IMR-90 (cell line): Measurements from ENCODE around the gene OSBPL2. TPM values are rescaled to one million over a fixed set of nuclear protein-coding genes. Genes with fewer than 3 reads are reported as not detected.

Experiments
- ATAC-seq: fragments of 200-7000 bp; cut with Tn5 transposase; 2 replicates; pipeline ENCODE4 v1.9.1; 2020; ENCODE audit warnings: low read depth, mild to moderate bottlenecking, moderate library complexity
- BruUV-seq: library from RNA; stranded (reverse); fragments of 400-500 nt; replicated peaks from 2 replicates; lab custom pipeline; 2021; lab: Mats Ljungman, UMichigan
- CTCF ChIA-PET: fragments of 300-600 bp; formaldehyde crosslinking; extraction: SDS; loops from one replicate; lab custom pipeline; 2021; ENCODE audit warnings: antibody characterized with exemption; lab: Yijun Ruan, JAX
- POLR2A ChIA-PET: fragments of 300-600 bp; sonication (Branson Sonifier 250); formaldehyde crosslinking; loops from one replicate; lab custom pipeline; 2022; ENCODE audit warnings: antibody characterized with exemption; ENCODE audit not compliant: unreplicated experiment; lab: Charles Lee
- DNase-seq: peaks from one replicate; pipeline ENCODE4 v3.0.0; 2013
- H2AFZ ChIP-seq: replicated peaks from 2 replicates; pipeline ENCODE3; 2013; ENCODE audit warnings: low read length, mild to moderate bottlenecking; ENCODE audit not compliant: poor library complexity
- H2AK5ac ChIP-seq: 2 replicates; pipeline ENCODE4 v1.6.1; 2013; ENCODE audit warnings: low read depth, low read length, inconsistent platforms
- H2AK9ac ChIP-seq: replicated peaks from 2 replicates; pipeline ENCODE3; 2013; ENCODE audit warnings: mild to moderate bottlenecking, low read depth, low read length, moderate library complexity; ENCODE audit not compliant: poor library complexity
- H2BK120ac ChIP-seq: 2 replicates; pipeline ENCODE4 v1.6.1; 2013; ENCODE audit warnings: low read depth, low read length, inconsistent platforms
- H2BK15ac ChIP-seq: 3 replicates; pipeline ENCODE4 v1.6.1; 2013; ENCODE audit warnings: low read depth, low read length, inconsistent platforms
- H2BK20ac ChIP-seq: 2 replicates; pipeline ENCODE4 v1.6.1; 2013; ENCODE audit warnings: low read depth, mild to moderate bottlenecking, inconsistent platforms, low read length, moderate library complexity
- H2BK5ac ChIP-seq: 2 replicates; pipeline ENCODE4 v1.6.1; 2013; ENCODE audit warnings: mild to moderate bottlenecking, low read depth, low read length, inconsistent platforms; ENCODE audit not compliant: poor library complexity, severe bottlenecking
- H3K14ac ChIP-seq: replicated peaks from 2 replicates; pipeline ENCODE4 v1.6.1; 2013; ENCODE audit warnings: low read depth, low read length, inconsistent platforms
- H3K18ac ChIP-seq: 2 replicates; pipeline ENCODE4 v1.6.1; 2013; ENCODE audit warnings: low read depth, low read length, control low read depth
- H3K23ac ChIP-seq: 2 replicates; pipeline ENCODE4 v1.6.1; 2013; ENCODE audit warnings: low read depth, low read length, inconsistent platforms
- H3K27ac ChIP-seq: 2 replicates; pipeline ENCODE4 v1.5.1; 2013; ENCODE audit warnings: mild to moderate bottlenecking, control low read depth, low read length; ENCODE audit not compliant: insufficient read depth
- H3K27me3 ChIP-seq: 2 replicates; pipeline ENCODE4 v1.6.1; 2013; ENCODE audit warnings: low read length; ENCODE audit not compliant: control insufficient read depth, insufficient read depth
- H3K36me3 ChIP-seq: 2 replicates; pipeline ENCODE4 v1.6.1; 2013; ENCODE audit warnings: low read length, mixed read lengths; ENCODE audit not compliant: control insufficient read depth, insufficient read depth
- H3K4ac ChIP-seq: 2 replicates; pipeline ENCODE4 v1.6.1; 2013; ENCODE audit warnings: low read depth, low read length, inconsistent platforms
- H3K4me1 ChIP-seq: 2 replicates; pipeline ENCODE4 v1.6.1; 2013; ENCODE audit warnings: low read length, mixed read lengths; ENCODE audit not compliant: control insufficient read depth, insufficient read depth
- H3K4me2 ChIP-seq: 2 replicates; pipeline ENCODE4 v1.6.1; 2013; ENCODE audit warnings: low read depth, mild to moderate bottlenecking, control low read depth, low read length, moderate library complexity
- H3K4me3 ChIP-seq: 2 replicates; pipeline ENCODE4 v1.5.1; 2013; ENCODE audit warnings: low read depth, mild to moderate bottlenecking, control low read depth, low read length, moderate library complexity; ENCODE audit not compliant: insufficient read depth
- H3K56ac ChIP-seq: 2 replicates; pipeline ENCODE4 v1.6.1; 2013; ENCODE audit warnings: low read length, inconsistent platforms; ENCODE audit not compliant: insufficient read depth; ENCODE audit errors: extremely low read depth
- H3K79me1 ChIP-seq, 2 experiments: 2 replicates each; pipeline ENCODE4 v1.6.1; 2013; ENCODE audit warnings: low read length in 2 of 2, inconsistent platforms in 1 of 2, low read depth in 1 of 2
- H3K9ac ChIP-seq: 2 replicates; pipeline ENCODE4 v1.6.1; 2013; ENCODE audit warnings: low read depth, low read length, control low read depth
- H3K9me1 ChIP-seq: 2 replicates; pipeline ENCODE4 v1.6.1; 2013; ENCODE audit warnings: low read length, inconsistent platforms; ENCODE audit not compliant: insufficient read depth
- H3K9me3 ChIP-seq: 2 replicates; pipeline ENCODE4 v1.6.1; 2013; ENCODE audit warnings: low read length; ENCODE audit not compliant: control insufficient read depth, insufficient read depth
- H4K20me1 ChIP-seq: 2 replicates; pipeline ENCODE4 v1.6.1; 2013; ENCODE audit warnings: low read length, inconsistent platforms; ENCODE audit not compliant: insufficient read depth
- H4K5ac ChIP-seq: 2 replicates; pipeline ENCODE4 v1.6.1; 2013; ENCODE audit warnings: mild to moderate bottlenecking, low read depth, low read length, control low read depth
- H4K8ac ChIP-seq, 2 experiments: 2 replicates each; pipeline ENCODE4 v1.6.1; 2013; ENCODE audit warnings: low read depth in 2 of 2, low read length in 2 of 2, control low read depth in 1 of 2, inconsistent platforms in 1 of 2
- H4K91ac ChIP-seq: 2 replicates; pipeline ENCODE4 v1.6.1; 2013; ENCODE audit warnings: low read depth, low read length, inconsistent platforms; ENCODE audit not compliant: insufficient read depth
- BHLHE40 ChIP-seq: fragments of 150-350 bp; IDR thresholded peaks from 2 replicates; pipeline ENCODE4 v1.6.1; 2016; ENCODE audit warnings: mild to moderate bottlenecking, low read depth, low read length
- FOS ChIP-seq: fragments of 150-350 bp; IDR thresholded peaks from 2 replicates; pipeline ENCODE4 v1.6.1; 2016; ENCODE audit warnings: low read depth, low read length
- POLR2A ChIP-seq: IDR thresholded peaks from 2 replicates; pipeline ENCODE4 v1.6.1; 2012; ENCODE audit warnings: mild to moderate bottlenecking, low read depth, low read length
- WGBS, 2 experiments: methylation state at CpG; one replicate each; pipeline versions ENCODE4 v1.1.5 to v1.1.7; 2013; ENCODE audit warnings: missing lambda C conversion rate in 2 of 2; ENCODE audit not compliant: insufficient read length in 1 of 2; ENCODE audit errors: extremely low coverage in 2 of 2; 5-methylcytosine and 5-hydroxymethylcytosine counted together
- dilution Hi-C: fragments of 300-500 bp; cut with HindIII; formaldehyde crosslinking; loops from one replicate; pipeline ENCODE4 v1.14.3; 2018; ENCODE audit warnings: low sequenced_read_pairs; ENCODE audit not compliant: unreplicated experiment
- in situ Hi-C: fragments of 300-500 bp; cut with MboI; formaldehyde crosslinking; loops from 3 replicates; pipeline ENCODE4 v1.14.3; 2019; ENCODE audit warnings: low sequenced_read_pairs, inconsistent platforms, mixed read lengths
- intact Hi-C: fragments of 100-400 bp; cut with micrococcal nuclease; formaldehyde crosslinking; loops from 2 replicates; pipeline ENCODE4 v1.10.0; 2022
- polyA plus RNA-seq, 3 experiments: library from polyadenylated mRNA; depleted of rRNA; stranded (reverse); fragments of >200 nt; gene quantifications; 2 replicates each; pipeline ENCODE4 v1.2.3, GENCODE V29; 2012; ENCODE audit warnings: low replicate concordance in 1 of 3
- total RNA-seq: library from RNA; depleted of rRNA; stranded (reverse); fragments of >200 nt; gene quantifications from 2 replicates; pipeline ENCODE4 v1.2.3, GENCODE V29; 2012
- TF ChIP-seq, protein P1 (sequence below): fragments of 150-350 bp; IDR thresholded peaks from 2 replicates; pipeline ENCODE4 v1.6.1; 2017; ENCODE audit warnings: mild to moderate bottlenecking, antibody characterized with exemption, low read length, low read depth

OSBPL2 gene
- total and polyA plus RNA-seq, 2 of the 4 experiments (the other 2 are of a cell fraction) = 19.3 to 27.6 TPM

DNA sequence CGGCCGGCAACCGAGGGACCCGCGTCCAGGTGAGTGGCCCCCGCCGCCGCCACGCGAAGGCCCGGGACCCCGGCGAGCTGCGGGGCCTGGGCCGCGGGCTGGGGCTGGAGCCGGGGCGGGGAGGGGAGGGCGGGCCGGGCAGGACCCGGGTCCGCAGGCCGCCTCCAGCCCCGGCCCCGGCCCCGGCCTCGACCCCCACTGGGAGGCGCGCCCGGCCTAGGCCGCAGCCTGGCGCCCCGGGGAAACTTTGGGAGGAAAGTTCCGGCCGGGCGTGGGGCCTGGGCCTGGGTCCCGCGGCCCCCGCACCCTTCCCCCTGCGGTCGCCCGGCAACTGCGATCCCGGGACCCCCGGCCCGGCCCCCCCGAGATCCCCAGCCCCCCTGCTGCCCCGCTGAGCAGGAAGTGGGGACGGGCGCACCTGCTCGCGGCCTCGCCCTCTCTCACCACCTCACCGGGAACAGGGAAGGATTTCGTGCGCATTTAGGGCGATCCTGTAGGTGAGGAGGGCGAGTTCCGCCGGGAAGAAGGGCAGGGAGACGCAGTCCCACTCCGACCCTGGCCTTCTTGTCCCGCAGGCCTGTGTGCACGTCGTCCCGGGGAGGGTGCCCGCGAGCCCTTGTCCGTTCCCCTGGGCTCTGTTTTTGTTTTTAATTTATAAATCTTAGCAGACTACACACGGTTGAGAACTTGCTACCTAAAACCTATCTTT lies 402 bp downstream of the OSBPL2 start:
- intact Hi-C loops (no loop called here), in situ Hi-C loops (no loop called here), dilution Hi-C loops (no loop called here)
- BruUV-seq = no TSS peak
- H2BK5ac ChIP-seq = peak overlapping the region; percentile 14
- H3K27me3 ChIP-seq = peaks cover 10% of the 10 kb centered on the region
- H3K18ac ChIP-seq = peak overlapping the region; percentile 76; the same call in 1 of the 2 replicates
- peak overlapping the region; percentile 31 to 87; a peak in 3 of 4 replicates for H4K8ac ChIP-seq
- H2BK120ac ChIP-seq = no peak overlapping the region
- H3K4me2 ChIP-seq = peak overlapping the region; percentile 98
- H3K23ac ChIP-seq = peak overlapping the region; percentile 95
- no peak overlapping the region for H2BK15ac ChIP-seq
- 0% methylated on average over 9 of the region's 70 CpGs; no CpG with 5 or more reads in 1 of the 2 experiments for WGBS, 2 experiments
- peak overlapping the region; percentile 87; the same call in 1 of the 2 replicates for H3K14ac ChIP-seq
- peak; percentile 24 for ATAC-seq
- ChIA-PET POLR2A (no interaction called here), CTCF (no interaction called here)
- peak overlapping the region; percentile 93 for H2AK9ac ChIP-seq
- H3K56ac ChIP-seq = peak overlapping the region; percentile 35; the same call in 1 of the 2 replicates
- H3K79me1 ChIP-seq = peaks cover 15 to 44% of the 10 kb centered on the region in 2 experiments
- H3K4me3 ChIP-seq = peak overlapping the region; percentile 99
- peak overlapping the region; percentile 49; the same call in 1 of the 2 replicates for H4K91ac ChIP-seq
- H3K9ac ChIP-seq = peak overlapping the region; percentile 94
- peak overlapping the region; percentile 94 for H2AFZ ChIP-seq
- H3K9me3 ChIP-seq = peaks cover 3% of the 10 kb centered on the region
- no peaks in the 10 kb centered on the region for H3K9me1 ChIP-seq
- peak overlapping the region; percentile 93 for H4K5ac ChIP-seq
- H3K4me1 ChIP-seq = peaks cover 4% of the 10 kb centered on the region
- H2AK5ac ChIP-seq = peak overlapping the region; percentile 83
- peak overlapping the region; percentile 77 for H3K27ac ChIP-seq
- H3K36me3 ChIP-seq = peaks cover 14% of the 10 kb centered on the region; the same call in 1 of the 2 replicates
- H3K4ac ChIP-seq = peak overlapping the region; percentile 93
- TF ChIP-seq, protein P1, sequence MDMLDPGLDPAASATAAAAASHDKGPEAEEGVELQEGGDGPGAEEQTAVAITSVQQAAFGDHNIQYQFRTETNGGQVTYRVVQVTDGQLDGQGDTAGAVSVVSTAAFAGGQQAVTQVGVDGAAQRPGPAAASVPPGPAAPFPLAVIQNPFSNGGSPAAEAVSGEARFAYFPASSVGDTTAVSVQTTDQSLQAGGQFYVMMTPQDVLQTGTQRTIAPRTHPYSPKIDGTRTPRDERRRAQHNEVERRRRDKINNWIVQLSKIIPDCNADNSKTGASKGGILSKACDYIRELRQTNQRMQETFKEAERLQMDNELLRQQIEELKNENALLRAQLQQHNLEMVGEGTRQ = no peak
- TF ChIP-seq POLR2A (peak; percentile 9; the same call in 1 of the 2 replicates), FOS (no peak), BHLHE40 (no peak)
- peaks cover 41% of the 10 kb centered on the region for H4K20me1 ChIP-seq
- H2BK20ac ChIP-seq = no peak overlapping the region
- DNase-seq = no peak
